Rectal smooth muscle tissue (tissue), 1 donor: ENCODE measurements around the gene GKN1.

Experiments used
- H3K27ac ChIP-seq: one replicate; pipeline ENCODE4 v1.7.0; 2013; ENCODE audit warnings: low read depth, low read length, inconsistent platforms
- H3K27me3 ChIP-seq: one replicate; pipeline ENCODE4 v1.7.0; 2013; ENCODE audit warnings: low read length; ENCODE audit not compliant: control insufficient read depth, insufficient read depth
- H3K36me3 ChIP-seq: one replicate; pipeline ENCODE4 v1.7.0; 2013; ENCODE audit warnings: low read length; ENCODE audit not compliant: control insufficient read depth, insufficient read depth
- H3K4me1 ChIP-seq: one replicate; pipeline ENCODE4 v1.7.0; 2013; ENCODE audit warnings: low read length; ENCODE audit not compliant: control insufficient read depth, insufficient read depth
- H3K4me3 ChIP-seq: one replicate; pipeline ENCODE4 v1.7.0; 2013; ENCODE audit warnings: low read length
- H3K9ac ChIP-seq: one replicate; pipeline ENCODE4 v1.7.0; 2013; ENCODE audit warnings: low read length

The GKN1 gene, protein sequence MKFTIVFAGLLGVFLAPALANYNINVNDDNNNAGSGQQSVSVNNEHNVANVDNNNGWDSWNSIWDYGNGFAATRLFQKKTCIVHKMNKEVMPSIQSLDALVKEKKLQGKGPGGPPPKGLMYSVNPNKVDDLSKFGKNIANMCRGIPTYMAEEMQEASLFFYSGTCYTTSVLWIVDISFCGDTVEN

DNA sequence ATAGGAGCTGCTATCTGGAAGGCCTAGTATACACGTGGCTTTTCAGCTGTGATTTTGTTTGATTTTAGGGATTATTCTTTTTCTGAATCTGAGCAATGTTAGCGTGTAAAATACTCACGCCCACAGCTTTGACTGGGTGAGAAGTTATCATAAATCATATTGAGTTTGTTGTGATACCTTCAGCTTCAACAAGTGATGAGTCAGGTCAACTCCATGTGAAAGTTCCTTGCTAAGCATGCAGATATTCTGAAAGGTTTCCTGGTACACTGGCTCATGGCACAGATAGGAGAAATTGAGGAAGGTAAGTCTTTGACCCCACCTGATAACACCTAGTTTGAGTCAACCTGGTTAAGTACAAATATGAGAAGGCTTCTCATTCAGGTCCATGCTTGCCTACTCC, at the start of gene GKN1:
Gene GKN1, plus strand, starts transcription at position 386 of the 400 bp plus-strand sequence. CDS start 42 bp downstream, outside the sequence.
- Histone ChIP-seq H3K4me1 (no peaks in the 10 kb centered on the region), H3K9ac (no peak within 1 kb of the TSS), H3K36me3 (no peaks in the 10 kb centered on the region), H3K4me3 (no peak within 1 kb of the TSS), H3K27ac (no peak within 1 kb of the TSS), H3K27me3 (no peaks in the 10 kb centered on the region)

DNA sequence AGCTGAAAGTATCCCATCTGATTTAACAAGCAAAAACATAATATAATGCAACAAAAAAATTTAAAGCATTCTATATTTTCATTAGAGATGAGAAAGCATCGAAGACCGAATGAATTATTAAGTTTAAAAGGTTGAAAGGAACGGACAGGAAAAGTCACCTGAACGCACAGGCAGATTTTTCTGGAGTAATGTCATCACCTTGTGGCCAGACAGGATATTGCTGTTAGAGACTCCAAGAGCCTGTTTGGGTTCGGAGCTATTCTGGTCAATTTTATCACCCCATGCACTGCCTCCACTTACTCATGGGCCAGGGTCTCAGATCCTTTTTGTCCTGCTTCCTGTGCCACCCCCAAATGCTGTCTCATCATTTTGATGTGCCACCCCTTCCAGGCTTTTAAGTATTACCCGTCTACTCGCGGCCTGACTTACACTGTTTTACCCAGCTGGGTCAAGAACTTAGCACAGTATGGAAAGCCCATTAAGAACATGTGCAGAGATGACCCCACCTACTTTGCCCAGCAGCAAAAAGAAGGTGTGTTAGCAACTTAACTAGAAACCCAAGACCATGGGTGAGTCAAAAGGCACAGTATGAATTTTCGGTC, 49.0 kb upstream of the GKN1 start:
- no peak overlapping the region for H3K27ac ChIP-seq

DNA sequence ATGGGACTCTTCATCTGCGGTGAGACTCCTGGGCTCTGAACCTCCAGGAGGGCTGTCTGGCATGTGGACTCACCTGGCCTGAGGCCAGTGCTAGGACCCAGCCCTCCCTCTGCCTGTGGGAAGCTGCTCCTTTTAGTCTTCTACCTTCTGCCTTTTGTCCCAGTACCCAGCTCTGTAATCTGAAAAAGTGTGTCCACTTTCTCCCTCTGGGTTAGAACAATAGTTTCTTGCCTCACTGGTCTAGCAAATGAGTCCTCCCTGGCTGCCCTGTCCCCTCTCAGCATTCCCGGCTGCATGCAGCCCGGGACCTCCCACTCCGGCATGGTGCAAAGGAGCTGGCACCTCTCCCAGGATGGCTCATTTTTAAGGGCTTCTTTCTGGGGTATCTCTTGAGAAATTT, 47.6 kb upstream of the GKN1 start:
- Histone ChIP-seq H3K27ac (no peak overlapping the region), H3K4me3 (no peak overlapping the region), H3K9ac (no peak overlapping the region), H3K27me3 (no peaks in the 10 kb centered on the region), H3K36me3 (no peaks in the 10 kb centered on the region), H3K4me1 (no peaks in the 10 kb centered on the region)

More for the DNA sequence above, 49.0 kb upstream of the GKN1 start:
- no peaks in the 10 kb centered on the region for H3K4me1 ChIP-seq
- no peaks in the 10 kb centered on the region for H3K36me3 ChIP-seq
- H3K4me3 ChIP-seq: no peak overlapping the region
- H3K27me3 ChIP-seq: no peaks in the 10 kb centered on the region
- no peak overlapping the region for H3K9ac ChIP-seq

DNA sequence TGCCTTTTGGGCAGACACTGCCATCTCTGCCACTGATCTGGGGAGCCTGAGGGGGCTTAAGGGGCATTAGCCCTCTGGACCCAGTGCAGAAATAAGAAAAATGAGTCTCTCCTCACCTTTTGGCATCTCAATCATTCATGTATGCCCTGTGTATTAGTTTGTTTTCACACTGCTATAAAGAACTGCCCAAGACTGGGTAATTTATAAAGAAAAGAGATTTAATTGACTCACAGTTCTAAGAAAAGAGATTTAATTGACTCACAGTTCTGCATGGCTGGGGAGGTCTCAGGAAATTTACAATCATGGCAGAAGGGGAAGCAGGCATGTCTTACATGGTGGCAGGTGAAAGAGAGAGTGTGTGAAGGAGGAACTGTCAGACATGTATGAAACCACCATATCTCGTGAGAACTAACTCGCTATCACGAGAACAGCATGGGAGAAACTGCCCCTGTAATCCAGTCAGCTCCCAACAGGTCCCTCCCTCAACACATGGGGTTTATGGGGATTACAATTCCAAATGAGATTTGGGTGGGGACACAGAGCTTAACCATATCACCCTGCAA, 43.2 kb upstream of the GKN1 start:
- no peaks in the 10 kb centered on the region for H3K4me1 ChIP-seq
- H3K4me3 ChIP-seq: no peak overlapping the region
- no peak overlapping the region for H3K27ac ChIP-seq
- H3K9ac ChIP-seq: no peak overlapping the region
- no peaks in the 10 kb centered on the region for H3K27me3 ChIP-seq
- no peaks in the 10 kb centered on the region for H3K36me3 ChIP-seq

DNA sequence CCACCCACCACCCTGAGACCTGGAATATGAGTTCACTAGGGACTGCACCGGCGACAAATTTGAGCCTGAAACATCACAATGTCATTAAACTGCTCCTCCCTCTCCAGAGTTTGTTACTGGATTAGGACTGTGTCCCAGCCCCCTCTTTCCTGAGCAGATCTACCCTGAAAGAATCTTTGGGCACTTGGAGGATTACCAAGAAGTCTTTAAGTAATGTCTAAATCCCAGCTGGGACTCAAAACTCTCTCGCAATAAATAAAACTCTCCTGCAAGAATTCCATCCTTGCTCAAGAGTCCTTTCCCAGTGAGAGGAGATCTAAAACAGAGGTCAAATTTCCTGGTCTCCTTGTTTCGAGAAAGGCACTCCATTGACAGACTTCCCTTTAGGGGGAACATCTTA, 42.6 kb upstream of the GKN1 start:
- Histone ChIP-seq H3K4me3 (no peak overlapping the region), H3K27ac (no peak overlapping the region), H3K27me3 (no peaks in the 10 kb centered on the region), H3K9ac (no peak overlapping the region), H3K36me3 (no peaks in the 10 kb centered on the region), H3K4me1 (no peaks in the 10 kb centered on the region)

DNA sequence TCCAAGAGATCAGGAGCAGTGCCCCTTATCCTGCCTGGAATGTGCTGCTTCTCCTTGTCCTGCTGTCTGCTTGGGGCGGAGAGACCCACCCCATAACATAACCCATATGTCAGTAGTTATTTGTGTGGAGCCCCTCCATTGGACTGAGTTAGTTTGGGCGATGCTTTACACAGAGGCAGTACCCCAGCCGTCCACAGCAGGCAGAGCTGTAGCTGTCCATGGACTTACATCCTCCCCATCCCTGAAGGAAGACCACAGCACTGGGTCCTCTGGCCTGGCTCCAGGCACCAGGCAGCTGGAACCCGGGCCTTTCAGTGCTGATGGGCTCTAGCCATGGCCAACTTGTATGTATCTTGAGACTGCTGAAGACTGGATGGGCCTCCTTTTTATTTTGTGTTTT, 42.0 kb upstream of the GKN1 start:
- H3K27ac ChIP-seq: no peak overlapping the region
- H3K4me3 ChIP-seq: no peak overlapping the region
- H3K9ac ChIP-seq: no peak overlapping the region
- no peaks in the 10 kb centered on the region for H3K36me3 ChIP-seq
- H3K27me3 ChIP-seq: no peaks in the 10 kb centered on the region
- H3K4me1 ChIP-seq: no peaks in the 10 kb centered on the region

DNA sequence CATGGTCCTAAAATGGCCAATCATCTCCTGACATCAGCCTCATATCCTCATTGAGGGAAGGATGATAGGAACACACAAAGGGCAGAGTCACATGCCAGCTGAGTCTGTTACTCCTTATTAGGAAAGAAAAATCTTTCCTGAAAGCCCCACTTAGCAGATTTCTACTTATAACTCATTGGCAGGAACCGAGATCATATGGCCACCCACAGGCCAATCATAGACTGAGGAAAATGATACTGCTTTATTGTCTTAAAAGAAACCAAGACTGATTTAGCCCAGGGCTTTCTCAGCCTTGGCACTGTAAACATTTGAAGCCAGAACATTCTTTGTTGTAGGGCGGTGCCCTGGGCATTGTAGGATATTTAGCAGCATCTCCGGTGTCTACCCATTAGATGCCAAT, 40.4 kb upstream of the GKN1 start:
- Histone ChIP-seq H3K27me3 (no peaks in the 10 kb centered on the region), H3K9ac (no peak overlapping the region), H3K36me3 (no peaks in the 10 kb centered on the region), H3K27ac (no peak overlapping the region), H3K4me1 (no peaks in the 10 kb centered on the region), H3K4me3 (no peak overlapping the region)

DNA sequence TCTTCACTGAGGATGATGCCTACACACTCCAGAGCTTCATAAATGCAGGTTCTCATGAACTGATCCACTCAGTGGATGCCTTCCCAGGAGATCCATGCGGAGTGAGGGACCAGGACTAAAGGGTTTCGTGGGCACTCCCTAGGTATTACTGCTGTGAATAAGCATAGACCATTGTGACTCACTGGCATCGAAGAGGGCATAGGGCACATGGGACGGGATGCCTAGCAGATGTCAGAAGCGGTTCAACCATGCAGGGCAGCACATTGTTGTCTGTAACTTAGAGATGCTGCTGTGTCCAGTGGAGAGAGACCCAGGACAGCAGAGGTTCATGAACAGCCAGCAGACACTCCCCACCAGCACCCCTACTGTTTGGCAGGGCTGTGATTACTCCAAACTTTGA, 39.0 kb upstream of the GKN1 start:
- Histone ChIP-seq H3K36me3 (no peaks in the 10 kb centered on the region), H3K4me3 (no peak overlapping the region), H3K27ac (no peak overlapping the region), H3K27me3 (no peaks in the 10 kb centered on the region), H3K9ac (no peak overlapping the region), H3K4me1 (no peaks in the 10 kb centered on the region)

DNA sequence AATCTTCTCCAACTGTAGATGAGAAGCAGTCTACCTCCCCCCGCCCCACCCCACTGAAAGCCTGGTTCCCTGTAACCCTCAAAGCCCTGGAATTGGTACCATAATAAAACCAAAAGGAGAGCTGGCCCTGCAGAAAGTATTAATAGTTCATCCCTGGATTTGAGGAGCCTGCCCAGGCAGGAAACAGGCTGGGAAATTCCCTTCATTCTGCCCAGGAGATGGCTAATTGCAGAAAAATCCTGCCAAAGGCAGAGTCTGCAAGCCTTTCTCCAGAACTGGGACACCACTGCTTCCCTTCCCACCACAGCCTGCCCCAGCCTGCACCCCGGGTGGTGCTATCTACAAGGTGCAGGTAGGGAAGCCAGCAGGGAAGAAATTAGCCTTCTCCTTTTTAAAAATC, 38.0 kb upstream of the GKN1 start:
- H3K27ac ChIP-seq: no peak overlapping the region
- no peak overlapping the region for H3K9ac ChIP-seq
- no peaks in the 10 kb centered on the region for H3K4me1 ChIP-seq
- H3K4me3 ChIP-seq: no peak overlapping the region
- H3K36me3 ChIP-seq: no peaks in the 10 kb centered on the region
- no peaks in the 10 kb centered on the region for H3K27me3 ChIP-seq

DNA sequence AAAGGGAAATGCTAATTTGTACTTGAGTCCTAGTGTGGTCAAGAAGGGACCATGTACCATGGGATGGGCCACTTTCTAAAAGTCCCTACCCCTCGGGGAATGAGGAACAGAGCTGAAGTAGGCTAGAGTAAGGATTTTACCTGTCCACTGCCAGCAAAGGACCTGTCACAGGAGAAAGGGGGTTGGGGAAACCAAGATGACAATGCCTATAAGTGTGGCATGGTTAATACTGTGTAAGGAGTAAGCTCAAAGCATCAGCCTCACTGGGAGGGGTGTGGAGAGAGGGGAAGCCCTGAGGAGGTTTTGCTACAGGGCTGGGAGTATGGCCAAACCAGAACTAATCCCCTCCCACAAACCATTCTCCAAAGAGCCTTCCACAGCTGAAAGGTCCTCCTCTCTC, 37.5 kb upstream of the GKN1 start:
- no peak overlapping the region for H3K4me3 ChIP-seq
- H3K27ac ChIP-seq: no peak overlapping the region

DNA sequence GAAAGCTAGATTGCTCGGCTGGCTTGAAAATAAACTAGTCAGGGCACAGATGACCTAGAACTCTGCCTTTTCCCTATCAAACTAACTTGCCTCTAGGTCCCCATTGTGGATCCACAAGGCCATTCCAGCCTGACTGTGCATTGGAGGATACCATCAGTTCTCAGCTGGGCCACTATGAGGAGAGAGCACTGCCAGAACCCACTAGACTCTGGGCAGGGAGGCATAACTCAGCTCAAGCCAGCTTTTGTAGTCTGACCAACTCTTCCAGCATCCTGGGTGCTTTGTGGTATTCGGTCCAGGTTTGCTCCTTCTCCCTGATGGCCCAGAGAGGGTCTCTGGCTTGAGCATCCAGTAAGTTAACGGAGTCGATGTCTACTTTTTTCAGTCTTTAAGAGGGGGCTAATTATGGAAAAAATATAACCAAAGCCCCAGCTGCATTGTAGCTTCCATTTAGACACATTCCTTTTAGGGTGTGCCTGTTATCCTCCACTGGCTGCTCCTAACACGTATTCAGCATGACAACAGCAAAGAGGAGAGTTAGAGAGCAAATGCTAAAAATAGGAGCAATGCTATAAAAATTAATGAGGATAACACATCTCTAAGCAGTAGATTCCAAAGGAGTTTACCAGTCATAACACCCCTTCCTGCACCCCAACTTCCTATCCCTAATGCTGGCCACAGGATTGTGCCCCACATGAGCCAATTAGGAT, 36.9 kb upstream of the GKN1 start:
- Histone ChIP-seq H3K4me3 (no peak overlapping the region), H3K4me1 (no peaks in the 10 kb centered on the region), H3K27ac (no peak overlapping the region), H3K27me3 (no peaks in the 10 kb centered on the region), H3K9ac (no peak overlapping the region), H3K36me3 (no peaks in the 10 kb centered on the region)

More for the DNA sequence above, 37.5 kb upstream of the GKN1 start:
- no peaks in the 10 kb centered on the region for H3K36me3 ChIP-seq
- H3K4me1 ChIP-seq: no peaks in the 10 kb centered on the region
- H3K9ac ChIP-seq: no peak overlapping the region
- no peaks in the 10 kb centered on the region for H3K27me3 ChIP-seq

DNA sequence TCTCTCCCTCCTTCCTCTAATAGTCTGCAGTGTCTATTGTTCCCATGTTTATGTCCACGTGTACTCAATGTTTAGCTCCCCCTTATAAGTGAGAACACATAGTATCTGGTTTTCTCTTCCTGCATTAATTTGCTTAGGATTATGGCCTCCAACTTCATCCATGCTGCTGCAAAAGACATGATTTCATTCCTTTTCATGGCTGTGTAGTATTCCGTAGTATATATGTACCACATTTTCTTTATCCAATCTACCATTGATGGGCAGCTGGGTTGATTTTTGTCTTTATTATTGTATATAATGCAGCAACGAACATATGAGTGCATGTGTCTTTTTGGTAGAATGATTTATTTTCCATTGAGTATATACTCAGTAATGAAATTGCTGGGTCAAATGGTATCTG, 35.5 kb upstream of the GKN1 start:
- Histone ChIP-seq H3K4me3 (no peak overlapping the region), H3K4me1 (peaks cover 2% of the 10 kb centered on the region), H3K27ac (no peak overlapping the region), H3K9ac (no peak overlapping the region), H3K36me3 (no peaks in the 10 kb centered on the region), H3K27me3 (no peaks in the 10 kb centered on the region)
